GM10847 (cell line): ENCODE data around the gene MYO9B.

ENCODE experiments used
- POLR2A ChIP-seq: IDR thresholded peaks from 2 replicates; pipeline ENCODE4 v1.6.1; 2011; ENCODE audit not compliant: insufficient read length; ENCODE audit errors: extremely low read depth

MYO9B gene

GRCh38 chr19:17118957-17119356 lies 43.4 kb downstream of the MYO9B start:
- no peak for TF ChIP-seq POLR2A

DNA sequence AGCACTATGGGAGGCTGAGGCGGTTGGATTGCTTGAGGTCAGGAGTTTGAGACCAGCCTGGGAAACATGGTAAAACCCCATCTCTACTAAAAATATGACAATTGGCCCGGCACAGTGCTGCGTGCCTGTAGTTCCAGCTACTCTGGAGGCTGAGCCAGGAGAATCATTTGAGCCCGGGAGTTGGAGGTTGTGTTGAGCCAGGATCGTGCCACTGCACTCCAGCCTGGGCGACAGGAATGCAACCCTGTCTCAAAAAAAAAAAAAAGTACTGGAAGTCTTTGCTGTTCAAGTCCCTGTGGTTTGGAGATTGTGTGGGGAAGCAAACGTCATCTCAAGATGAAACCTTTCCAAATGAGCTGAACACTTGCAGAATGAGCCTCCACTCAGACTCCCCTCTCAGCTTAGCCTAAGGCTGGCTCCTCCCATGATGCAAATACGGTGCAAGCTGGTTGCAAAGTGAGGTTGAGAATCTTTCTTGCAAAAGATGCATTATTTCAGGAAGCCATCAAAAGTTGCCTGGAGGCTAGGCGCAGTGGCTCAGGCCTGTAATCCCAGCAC lies 46.2 kb downstream of the MYO9B start:
- no peak for TF ChIP-seq POLR2A

DNA sequence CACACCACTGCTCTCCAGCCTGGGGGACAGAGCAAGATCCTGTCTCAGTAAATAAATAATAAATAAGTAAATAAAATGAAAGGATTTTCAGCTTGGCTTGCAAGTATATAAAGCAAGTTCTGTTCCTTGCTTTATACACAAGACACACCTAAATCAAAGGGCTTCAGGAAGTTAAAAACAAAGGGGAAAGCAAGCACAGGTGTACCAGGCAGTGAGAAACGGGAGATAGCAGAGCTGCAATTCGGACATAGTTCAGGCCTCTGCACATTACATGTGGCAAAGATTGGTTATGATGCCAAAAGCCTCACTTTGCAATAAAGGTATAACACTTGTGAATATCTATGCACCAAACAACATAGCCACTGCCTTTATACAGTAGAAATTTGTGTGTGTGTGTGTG lies 47.5 kb downstream of the MYO9B start:
- no peak for TF ChIP-seq POLR2A

GRCh38 chr19:17124025-17124424 lies 48.4 kb downstream of the MYO9B start:
- no peak for TF ChIP-seq POLR2A

DNA sequence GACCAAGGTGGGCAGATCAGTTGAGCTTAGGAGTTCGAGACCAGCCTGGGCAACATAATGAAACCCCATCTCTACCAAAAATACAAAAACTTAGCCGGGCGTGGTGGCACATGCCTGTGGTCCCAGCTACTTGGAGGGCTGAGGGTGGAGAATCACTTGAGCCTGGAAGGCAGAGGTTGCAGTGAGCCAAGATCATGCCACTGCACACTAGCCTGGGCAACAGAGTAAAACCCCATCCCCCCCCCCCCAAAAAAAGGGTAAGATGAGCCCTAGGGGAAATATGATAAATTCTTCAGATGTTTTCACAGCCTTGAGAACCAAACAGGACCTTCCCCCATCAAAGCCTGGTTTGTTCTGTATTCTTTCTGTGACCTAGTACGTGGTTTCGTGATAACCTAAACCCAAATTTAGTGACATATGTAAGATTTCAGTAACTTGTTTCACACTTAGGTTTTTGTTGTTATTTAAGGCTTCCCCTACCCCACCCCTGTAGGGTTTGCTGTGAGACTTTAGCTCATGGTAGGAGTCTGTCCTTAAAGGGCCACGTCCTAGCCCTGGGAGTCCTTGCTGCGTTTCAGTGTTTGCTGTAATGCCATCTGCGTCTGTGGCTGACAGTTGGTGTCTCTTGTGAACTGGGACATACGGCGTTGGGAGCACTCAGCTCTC lies 49.6 kb downstream of the MYO9B start:
- no peak for TF ChIP-seq POLR2A

DNA sequence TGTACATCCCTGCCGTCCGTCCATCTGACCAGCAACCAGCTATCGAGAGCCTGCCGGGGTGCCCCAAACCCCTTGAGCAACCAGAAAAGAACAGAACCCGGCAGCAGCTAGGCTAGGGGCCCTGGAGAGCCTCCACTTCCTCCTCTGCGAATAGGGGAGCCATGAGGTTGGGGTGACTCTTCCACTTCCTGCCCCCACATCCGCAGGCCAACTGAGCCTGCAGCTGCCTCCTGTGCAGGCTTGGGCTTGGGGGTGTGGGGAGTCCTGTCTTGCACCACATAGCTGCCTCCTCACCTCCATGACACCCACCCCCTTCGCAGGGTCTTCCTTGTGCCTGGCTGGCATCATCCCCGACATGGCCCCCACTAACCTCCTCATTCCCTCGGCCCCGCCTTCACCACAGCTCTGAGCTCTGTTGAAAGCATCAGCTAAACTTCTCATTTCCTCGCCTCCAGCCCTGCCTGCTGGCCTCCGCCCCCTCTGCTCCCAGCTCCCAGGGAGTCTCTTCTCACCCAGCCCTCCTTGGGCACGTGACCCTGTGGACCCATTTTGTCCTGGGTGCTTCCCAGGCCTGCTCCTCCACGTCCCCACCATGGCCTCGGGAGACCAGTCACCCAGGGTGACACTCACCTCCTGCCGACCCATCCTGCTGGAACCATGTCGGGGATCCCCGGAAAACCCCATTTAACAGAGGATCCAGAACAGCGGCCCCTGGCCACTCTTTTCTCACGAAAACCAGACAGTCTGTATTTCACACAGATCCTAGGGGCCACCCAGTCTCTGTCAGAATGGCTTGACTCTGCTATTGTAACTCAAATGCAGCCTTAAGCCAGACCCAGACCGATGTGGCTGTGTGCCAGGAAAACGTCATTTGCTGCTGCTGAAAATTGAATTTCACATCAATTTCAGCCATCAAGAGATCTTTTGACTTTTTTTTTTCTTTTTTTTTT lies 50.4 kb downstream of the MYO9B start:
- peak; percentile 5 for TF ChIP-seq POLR2A

DNA sequence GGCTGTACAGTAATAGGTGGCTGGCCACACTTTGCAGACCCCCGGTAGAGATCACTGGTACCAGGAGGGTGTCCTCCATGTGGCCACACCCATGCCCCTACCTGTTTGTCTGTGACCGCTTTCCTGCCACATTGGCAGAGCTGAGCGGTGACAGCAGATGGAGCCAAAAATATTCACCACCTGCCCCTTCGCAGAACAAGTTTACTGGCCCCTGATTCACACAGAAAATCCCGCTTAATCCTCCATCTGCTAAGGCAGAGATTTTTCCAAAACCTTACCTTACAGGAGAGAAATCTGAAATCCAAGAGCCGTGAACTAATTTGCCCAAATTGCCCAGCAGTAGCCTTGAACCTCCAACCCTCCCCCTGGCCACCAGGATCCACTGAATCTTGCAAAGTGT lies 52.1 kb downstream of the MYO9B start:
- no peak for TF ChIP-seq POLR2A

GRCh38 chr19:17128403-17128802 lies 52.8 kb downstream of the MYO9B start:
- no peak for TF ChIP-seq POLR2A

DNA sequence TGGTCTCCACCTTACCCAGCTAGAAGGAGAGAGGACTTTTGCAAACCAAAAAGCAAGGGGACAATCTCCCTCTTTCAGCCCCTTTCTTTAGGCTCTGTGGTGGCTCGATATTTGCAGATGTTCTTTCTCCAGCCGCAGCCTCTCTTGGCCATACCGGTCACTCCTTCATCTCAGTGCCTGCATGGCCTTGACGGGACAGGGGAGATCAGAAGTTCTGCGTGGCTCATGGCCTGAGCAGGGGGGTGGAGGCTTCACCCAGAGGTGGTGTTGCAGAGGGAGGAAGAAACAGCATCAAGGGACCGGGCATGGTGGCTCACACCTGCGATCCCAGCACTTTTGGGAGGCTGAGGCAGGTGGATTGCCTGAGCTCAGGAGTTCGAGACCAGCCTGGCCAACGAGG lies 53.2 kb downstream of the MYO9B start:
- TF ChIP-seq POLR2A = no peak

DNA sequence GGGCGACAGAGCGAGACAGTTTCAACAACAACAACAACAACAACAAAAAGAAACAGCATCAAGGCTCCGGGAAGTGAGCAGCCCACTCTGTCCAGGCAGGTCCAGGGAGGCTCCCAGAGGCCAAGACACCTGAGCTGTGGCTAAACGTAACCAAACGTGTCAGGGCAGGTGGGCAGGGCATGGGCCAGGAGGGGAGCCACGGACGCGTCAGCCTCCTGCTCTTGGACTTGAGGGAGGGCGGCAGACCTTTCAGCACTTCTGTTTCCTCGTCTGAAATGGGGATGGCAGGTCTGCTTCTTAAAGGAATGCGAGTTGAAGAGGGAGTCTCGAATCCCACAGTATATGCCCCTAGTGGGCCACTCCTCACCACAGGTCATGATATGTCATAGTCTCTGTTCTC lies 53.8 kb downstream of the MYO9B start:
- no peak for TF ChIP-seq POLR2A

GRCh38 chr19:17135001-17135853 lies 59.6 kb downstream of the MYO9B start:
- TF ChIP-seq POLR2A = peak; percentile 16

DNA sequence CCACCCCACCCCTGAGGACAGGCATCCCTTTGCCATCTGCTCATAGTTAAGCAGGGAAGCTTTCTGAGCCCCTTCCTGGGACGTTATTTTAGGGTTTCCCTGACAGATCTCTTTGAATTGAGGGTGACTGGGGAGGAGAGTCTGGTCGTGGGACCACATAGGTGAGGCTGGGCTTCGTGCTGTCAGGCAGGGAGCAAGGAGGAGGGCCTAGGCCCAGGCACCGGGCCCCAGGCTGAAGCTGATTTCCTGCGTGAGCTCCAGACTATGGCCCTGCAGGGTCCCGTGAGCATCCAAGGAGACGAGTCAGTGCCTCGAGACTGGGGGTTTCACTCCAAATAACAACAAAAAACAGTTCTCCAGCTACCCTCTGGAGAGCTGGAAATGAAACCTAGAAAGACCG lies 60.4 kb downstream of the MYO9B start:
- no peak for TF ChIP-seq POLR2A

DNA sequence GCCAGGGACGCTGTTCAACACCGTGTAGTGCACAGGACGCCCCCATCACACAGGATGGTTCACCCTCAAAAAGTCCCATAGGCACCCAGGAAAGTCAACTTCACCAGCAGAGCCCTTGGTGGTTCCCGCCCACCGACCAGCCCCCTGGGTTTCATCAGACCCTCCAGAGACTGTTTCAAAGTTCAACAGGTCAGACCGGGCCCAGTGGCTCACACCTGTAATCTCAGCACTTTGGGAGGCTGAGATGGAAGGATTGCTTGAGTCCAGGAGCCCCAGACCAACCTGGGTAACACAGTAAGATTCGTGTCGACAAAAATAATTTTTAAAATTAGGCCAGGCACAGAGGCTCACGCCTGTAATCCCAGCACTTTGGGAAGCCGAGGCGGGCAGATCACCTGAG lies 61.0 kb downstream of the MYO9B start:
- no peak for TF ChIP-seq POLR2A

GRCh38 chr19:17137417-17137816 lies 61.8 kb downstream of the MYO9B start:
- no peak for TF ChIP-seq POLR2A

DNA sequence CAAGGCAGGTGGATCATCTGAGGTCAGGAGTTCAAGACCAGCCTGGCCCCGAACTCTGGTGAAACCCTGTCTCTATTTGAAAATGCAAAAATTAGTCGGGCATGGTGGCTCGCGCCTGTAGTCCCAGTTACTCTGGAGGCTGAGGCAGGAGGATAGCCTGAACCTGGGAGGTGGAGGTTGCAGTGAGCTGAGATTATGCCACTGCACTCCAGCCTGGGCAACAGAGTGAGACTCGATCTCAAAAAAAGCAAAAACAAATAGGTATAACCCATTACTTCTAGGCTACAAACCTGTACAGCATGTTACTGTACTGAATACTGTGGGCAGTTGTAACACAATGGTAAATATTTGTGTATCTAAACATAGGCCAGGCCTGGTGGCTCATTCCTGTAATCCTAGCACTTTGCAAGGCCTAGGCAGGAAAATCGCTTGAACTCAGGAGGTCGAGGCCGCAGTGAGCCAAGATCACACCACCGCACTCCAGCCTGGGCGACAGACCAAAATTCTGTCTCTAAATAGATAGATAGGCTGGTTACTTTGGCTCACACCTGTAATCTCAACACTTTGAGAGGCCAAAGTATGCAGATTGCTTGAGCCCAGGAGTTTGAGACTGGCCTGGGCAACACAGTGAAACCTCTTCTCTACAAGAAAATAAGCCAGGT lies 63.5 kb downstream of the MYO9B start:
- no peak for TF ChIP-seq POLR2A
